GM12865 (cell line): Measurements from ENCODE around the gene GPR68.
"Not testable (repeated sequence)": the region's sequence is repeated elsewhere in the genome, so short reads cannot be mapped to it uniquely, and the experiment has no call there.

Source experiments
- DNase-seq: peaks from one replicate; pipeline ENCODE4 v3.0.0; 2010; ENCODE audit warnings: low read depth
- H3K4me3 ChIP-seq: 2 replicates; pipeline ENCODE4 v1.5.1; 2011; ENCODE audit warnings: mild to moderate bottlenecking, low read depth, low read length, control low read depth
- TF ChIP-seq, protein P1 (sequence below): IDR thresholded peaks from 2 replicates; pipeline ENCODE4 v1.5.1; 2011; ENCODE audit warnings: low read length, control low read depth, low read depth, inconsistent platforms; ENCODE audit not compliant: insufficient read depth; ENCODE audit errors: missing control alignments

GPR68 gene

DNA sequence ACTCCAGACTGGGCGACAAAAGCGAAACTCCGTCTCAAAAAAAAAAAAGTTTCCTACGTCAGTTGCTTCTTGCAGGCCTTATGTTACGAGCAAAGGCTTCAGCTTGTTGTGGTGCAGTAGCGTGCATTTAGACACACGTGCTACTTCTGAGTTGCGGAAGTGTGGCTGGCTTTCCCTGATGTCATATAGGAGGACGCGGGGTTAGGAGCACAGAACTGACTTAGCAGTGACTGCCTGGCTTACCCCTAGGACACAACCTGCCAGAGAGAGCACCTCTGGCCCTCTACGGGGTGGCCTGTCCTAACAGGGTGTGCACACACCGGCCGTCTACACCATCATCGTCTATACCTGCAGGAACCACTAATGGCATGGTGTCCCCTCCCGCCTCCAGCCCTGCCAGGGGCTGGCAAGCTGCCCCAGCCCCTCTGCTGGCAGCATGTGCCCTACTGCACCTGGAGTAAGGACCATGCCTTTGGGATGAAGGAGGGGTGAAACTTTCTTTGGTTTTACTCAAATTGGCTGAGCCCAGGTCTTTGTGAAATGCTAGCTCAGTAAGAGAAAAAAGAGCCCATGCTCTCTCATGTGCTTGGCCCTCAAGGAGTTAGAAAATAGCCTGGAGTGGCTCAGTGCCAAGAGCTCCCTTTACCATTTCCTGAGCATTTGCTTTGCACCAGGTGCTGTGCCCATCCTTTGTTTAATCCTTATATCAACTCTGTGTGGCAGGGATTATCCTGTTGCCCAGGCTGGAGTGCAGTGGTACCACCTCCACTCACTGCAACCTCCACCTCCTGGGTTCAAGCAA lies 1.7 kb upstream of the GPR68 start:
- TF ChIP-seq, protein P1, sequence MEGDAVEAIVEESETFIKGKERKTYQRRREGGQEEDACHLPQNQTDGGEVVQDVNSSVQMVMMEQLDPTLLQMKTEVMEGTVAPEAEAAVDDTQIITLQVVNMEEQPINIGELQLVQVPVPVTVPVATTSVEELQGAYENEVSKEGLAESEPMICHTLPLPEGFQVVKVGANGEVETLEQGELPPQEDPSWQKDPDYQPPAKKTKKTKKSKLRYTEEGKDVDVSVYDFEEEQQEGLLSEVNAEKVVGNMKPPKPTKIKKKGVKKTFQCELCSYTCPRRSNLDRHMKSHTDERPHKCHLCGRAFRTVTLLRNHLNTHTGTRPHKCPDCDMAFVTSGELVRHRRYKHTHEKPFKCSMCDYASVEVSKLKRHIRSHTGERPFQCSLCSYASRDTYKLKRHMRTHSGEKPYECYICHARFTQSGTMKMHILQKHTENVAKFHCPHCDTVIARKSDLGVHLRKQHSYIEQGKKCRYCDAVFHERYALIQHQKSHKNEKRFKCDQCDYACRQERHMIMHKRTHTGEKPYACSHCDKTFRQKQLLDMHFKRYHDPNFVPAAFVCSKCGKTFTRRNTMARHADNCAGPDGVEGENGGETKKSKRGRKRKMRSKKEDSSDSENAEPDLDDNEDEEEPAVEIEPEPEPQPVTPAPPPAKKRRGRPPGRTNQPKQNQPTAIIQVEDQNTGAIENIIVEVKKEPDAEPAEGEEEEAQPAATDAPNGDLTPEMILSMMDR = no peak
- no peak for DNase-seq
- H3K4me3 ChIP-seq = no peak overlapping the region

DNA sequence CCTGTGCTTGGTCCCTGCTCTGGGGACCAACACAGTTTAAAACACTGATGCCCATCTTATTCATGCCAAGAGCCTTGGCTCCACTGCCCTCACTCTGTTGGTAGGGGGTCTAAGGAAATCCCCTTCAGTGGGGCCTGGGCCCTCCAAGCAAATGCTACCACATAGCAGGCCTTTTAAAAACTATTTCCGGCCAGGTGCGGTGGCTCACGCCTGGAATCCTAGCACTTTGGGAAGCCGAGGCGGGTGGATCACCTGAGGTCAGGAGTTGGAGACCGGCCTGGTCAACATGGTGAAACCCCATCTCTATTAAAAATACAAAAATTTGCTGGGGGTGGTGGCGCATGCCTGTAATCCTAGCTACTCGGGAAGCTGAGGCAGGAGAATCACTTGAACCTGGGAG lies 1.1 kb upstream of the GPR68 start:
- not testable (repeated sequence) for H3K4me3 ChIP-seq, DNase-seq

GRCh38 chr14:91245029-91245428 lies 525 bp upstream of the GPR68 start:
- TF ChIP-seq, protein P1 = no peak
- no peak overlapping the region for H3K4me3 ChIP-seq
- DNase-seq = no peak

DNA sequence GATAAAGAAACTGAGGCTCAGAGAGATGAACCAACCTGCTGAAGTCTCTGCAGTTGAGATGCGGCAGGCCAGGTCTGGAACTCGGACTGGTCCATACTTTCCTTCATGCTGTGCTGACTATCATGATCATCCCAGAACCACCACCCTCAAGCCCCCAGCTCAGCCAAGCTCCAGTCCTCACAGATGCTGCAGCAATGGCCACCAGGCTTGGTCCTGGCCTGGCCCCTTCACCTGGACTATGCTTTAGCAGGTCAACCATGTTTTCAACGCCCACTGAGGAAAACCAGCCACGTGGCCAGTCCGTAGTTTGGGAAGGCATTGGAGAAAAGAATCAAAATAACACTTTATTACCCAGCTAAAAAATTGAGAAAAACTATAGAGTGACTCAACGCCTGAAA lies 1.4 kb downstream of the GPR68 start:
- DNase-seq = no peak
- TF ChIP-seq, protein P1 = no peak
- H3K4me3 ChIP-seq = peak overlapping the region; percentile 40

DNA sequence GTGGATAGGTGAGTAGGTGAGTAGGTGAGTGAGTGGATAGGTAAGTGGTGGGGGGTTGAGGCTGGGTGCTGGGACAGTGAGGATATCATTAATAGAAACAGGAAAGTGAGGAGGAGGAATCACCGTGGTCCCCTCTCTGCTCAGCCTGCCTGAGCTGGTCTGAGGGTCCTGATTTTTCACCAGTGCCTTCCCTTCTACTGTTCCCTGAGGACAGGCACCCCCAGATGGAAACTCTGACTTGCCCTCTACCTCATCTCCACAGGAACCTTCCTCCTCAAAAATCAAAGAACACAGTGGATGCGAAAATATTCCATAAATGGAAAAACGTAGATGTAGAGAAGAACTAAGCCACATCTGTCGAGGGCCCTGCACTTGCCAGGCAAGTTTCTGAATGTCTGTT lies 1.9 kb downstream of the GPR68 start:
- peak overlapping the region; percentile 40 for H3K4me3 ChIP-seq
- TF ChIP-seq, protein P1 = no peak

DNA sequence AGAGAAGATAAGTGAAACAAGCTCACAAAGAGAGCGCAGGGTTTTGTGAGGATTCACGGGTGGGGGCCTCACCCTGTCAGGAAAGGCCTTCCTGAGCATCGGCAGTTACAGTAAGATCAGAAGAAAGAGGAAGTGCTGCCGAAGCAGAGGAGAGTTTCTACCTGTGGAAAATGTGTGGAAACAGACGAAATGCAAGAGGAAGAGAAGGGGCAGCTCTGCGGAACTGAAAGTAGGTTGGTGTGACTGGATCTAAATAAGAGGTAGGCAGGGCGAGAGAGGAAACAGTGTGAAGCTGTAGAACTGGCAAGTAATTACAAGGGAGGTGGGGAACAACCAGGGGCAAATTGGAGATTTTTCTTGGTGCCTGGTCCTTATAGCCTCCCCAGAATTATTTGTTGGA lies 2.6 kb downstream of the GPR68 start:
- peak overlapping the region; percentile 49 for H3K4me3 ChIP-seq
- DNase-seq = peak; percentile 82
- TF ChIP-seq, protein P1 = no peak

More for the DNA sequence above, 1.9 kb downstream of the GPR68 start:
- DNase-seq = no peak

- no peak overlapping the region for H3K4me3 ChIP-seq
- TF ChIP-seq, protein P1 = no peak
- no peak for DNase-seq
These were observed 5.8 kb downstream of the GPR68 start for GRCh38 chr14:91238661-91239060.
